H1 (cell line): Measurements from ENCODE around the gene YIPF5. TPM values are rescaled to one million over a fixed set of nuclear protein-coding genes. Genes with fewer than 3 reads are reported as not detected.

Source experiments
- FOSL1 ChIP-seq: IDR thresholded peaks from 2 replicates; pipeline ENCODE4 v1.6.1; 2011; ENCODE audit warnings: mild to moderate bottlenecking, low read depth, low read length, moderate library complexity; ENCODE audit not compliant: insufficient read depth
- GTF2F1 ChIP-seq: IDR thresholded peaks from 2 replicates; pipeline ENCODE4 v1.6.1; 2012; ENCODE audit warnings: low read depth, low read length, improper control_type of control experiment, borderline replicate concordance
- JUND ChIP-seq: IDR thresholded peaks from 2 replicates; pipeline ENCODE4 v1.6.1; 2011; ENCODE audit warnings: mild to moderate bottlenecking, improper control_type of control experiment, low read length
- PHF8 ChIP-seq: fragments of 200-600 bp; sonication (generic); conservative IDR thresholded peaks from 2 replicates; pipeline ENCODE4 v1.7.1; 2012; ENCODE audit warnings: low read depth, mild to moderate bottlenecking, inconsistent platforms, low read length, moderate library complexity
- POLR2A ChIP-seq, 2 experiments: IDR thresholded peaks; 1 replicate in 1 of 2; 2 replicates in 1 of 2; pipeline ENCODE4 v1.6.1; 2011; ENCODE audit warnings: low read depth in 2 of 2, low read length in 2 of 2, mild to moderate bottlenecking in 2 of 2; ENCODE audit errors: control extremely low read depth in 1 of 2
- POU5F1 ChIP-seq: IDR thresholded peaks from 2 replicates; pipeline ENCODE4 v1.6.1; 2011; ENCODE audit warnings: low read depth, mild to moderate bottlenecking, low read length, moderate library complexity
- TAF7 ChIP-seq: optimal IDR thresholded peaks from 2 replicates; pipeline ENCODE3; 2011; ENCODE audit warnings: low read depth, mild to moderate bottlenecking, inconsistent platforms, low read length, moderate library complexity, borderline replicate concordance
- TBP ChIP-seq: IDR thresholded peaks from 2 replicates; pipeline ENCODE4 v1.6.1; 2011; ENCODE audit warnings: low read depth, low read length, improper control_type of control experiment
- ZNF274 ChIP-seq: IDR thresholded peaks from 2 replicates; pipeline ENCODE4 v1.7.0; 2012; ENCODE audit warnings: low read length, borderline replicate concordance; ENCODE audit errors: extremely low read depth
- polyA plus RNA-seq, 7 experiments: library from polyadenylated mRNA; depleted of rRNA in 3 of 7; stranded (reverse) in 5 of 7; unstranded in 2 of 7; fragments of >200 nt in 5 of 7; fragments of 200-250 nt in 2 of 7; gene quantifications; 1 replicate in 5 of 7; 2 replicates in 1 of 7; 4 replicates in 1 of 7; pipeline versions ENCODE4 v1.2.1 to v1.2.3, GENCODE V29; 2011 to 2013; ENCODE audit warnings: missing spikeins in 2 of 7, mixed read lengths in 2 of 7
- total RNA-seq: library from RNA; stranded (reverse); fragmentation: NEBNext Ultra II Directional; extraction: Animal tissue kit (Norgen Biotek cat#: 25700); gene quantifications from 2 replicates; pipeline ENCODE4 v1.2.1, GENCODE V29; 2021

The YIPF5 gene
- total and polyA plus RNA-seq, 2 of the 8 experiments (the other 6 are each of a cell fraction or from before 2014, with no cell fraction given) = 27.6 to 33.6 TPM

GRCh38 chr5:144121577-144121976 lies 48.9 kb downstream of the YIPF5 start (continued):
- TF ChIP-seq GTF2F1 (no peak), POLR2A (IDR thresholded peaks at IDR 0.05; ENCODE audit: control extremely low read depth in 1 of 2, low read depth in 2 of 2, low read length in 2 of 2) (no peak), TBP (no peak), TAF7 (no peak), ZNF274 (no peak), POU5F1 (no peak), JUND (no peak), PHF8 (no peak), FOSL1 (no peak)
